GM23248 (cell line): ENCODE results near the gene PIP4P1.

ENCODE experiments used
- EZH2 ChIP-seq: fragments of 200-600 bp; sonication (generic); IDR thresholded peaks from 2 replicates; pipeline ENCODE4 v1.6.1; 2018; ENCODE audit warnings: antibody characterized with exemption, mild to moderate bottlenecking; ENCODE audit not compliant: insufficient read depth, poor library complexity, severe bottlenecking
- EZH2phosphoT487 ChIP-seq: fragments of 200-600 bp; sonication (generic); IDR thresholded peaks from 2 replicates; pipeline ENCODE4 v1.6.1; 2018; ENCODE audit warnings: antibody characterized with exemption, moderate library complexity, mild to moderate bottlenecking, low read depth; ENCODE audit not compliant: insufficient read depth

DNA sequence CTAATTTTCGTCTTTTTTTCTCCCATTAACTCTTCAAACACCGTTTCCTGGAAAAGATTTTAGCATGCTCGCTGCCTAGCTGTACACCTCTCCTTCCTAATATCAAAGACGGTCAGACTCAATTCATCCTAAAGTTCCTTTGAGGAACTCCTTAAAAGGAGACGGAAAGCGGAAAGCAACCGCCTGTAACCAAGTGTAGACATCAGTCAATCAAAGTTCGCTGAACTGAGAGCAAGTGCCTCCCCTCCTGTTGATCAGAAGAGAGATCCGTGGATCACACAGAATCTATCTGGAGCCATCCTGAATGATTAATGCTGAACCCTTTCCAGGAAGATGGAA, 47.5 kb downstream of the PIP4P1 start:
- TF ChIP-seq EZH2 (no peak), EZH2phosphoT487 (no peak)
